Gastrocnemius medialis (tissue), 4 donors: Measurements from ENCODE around the gene ZNF778.
"Not testable (repeated sequence)": the region's sequence is repeated elsewhere in the genome, so short reads cannot be mapped to it uniquely, and the experiment has no call there.

Experiments
- POLR2A ChIP-seq, 2 donors: fragments of 450-650 bp; IDR thresholded peaks; one replicate each; pipeline ENCODE4 v1.6.1; 2017; ENCODE audit warnings: antibody characterized with exemption in 2 of 2, mild to moderate bottlenecking in 2 of 2, moderate library complexity in 2 of 2
- TF ChIP-seq, protein P1 (sequence below), 5 experiments: fragments of 450-650 bp in 3 of 5; fragments of 200-600 bp in 2 of 5; sonication (generic) in 2 of 5; IDR thresholded peaks in 4 of 5; conservative IDR thresholded peaks in 1 of 5; 1 replicate in 4 of 5; 2 replicates in 1 of 5; pipeline ENCODE4 v1.5.1; 2016 to 2019; ENCODE audit warnings: antibody characterized with exemption in 5 of 5, mild to moderate bottlenecking in 3 of 5, moderate library complexity in 3 of 5

DNA sequence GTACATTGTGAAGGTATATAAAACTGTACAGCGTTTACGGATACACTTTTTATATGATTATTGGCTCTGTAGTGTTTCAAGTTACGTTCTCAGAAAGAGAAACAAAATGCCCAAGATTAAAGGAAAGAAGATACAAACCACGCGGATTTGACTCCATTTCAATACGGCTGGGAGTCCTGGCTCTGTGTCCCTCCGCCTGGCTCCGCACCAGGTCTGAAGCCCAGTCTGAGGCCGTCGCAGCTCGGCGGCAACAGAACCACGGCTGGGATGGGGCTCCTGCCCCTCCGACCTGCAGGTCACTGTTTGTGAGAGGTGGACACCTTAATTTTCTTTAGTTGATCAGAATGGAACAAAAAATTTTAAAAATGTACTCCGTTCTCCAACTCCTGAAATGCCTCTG, 50.2 kb downstream of the ZNF778 start:
- TF ChIP-seq, protein P1, sequence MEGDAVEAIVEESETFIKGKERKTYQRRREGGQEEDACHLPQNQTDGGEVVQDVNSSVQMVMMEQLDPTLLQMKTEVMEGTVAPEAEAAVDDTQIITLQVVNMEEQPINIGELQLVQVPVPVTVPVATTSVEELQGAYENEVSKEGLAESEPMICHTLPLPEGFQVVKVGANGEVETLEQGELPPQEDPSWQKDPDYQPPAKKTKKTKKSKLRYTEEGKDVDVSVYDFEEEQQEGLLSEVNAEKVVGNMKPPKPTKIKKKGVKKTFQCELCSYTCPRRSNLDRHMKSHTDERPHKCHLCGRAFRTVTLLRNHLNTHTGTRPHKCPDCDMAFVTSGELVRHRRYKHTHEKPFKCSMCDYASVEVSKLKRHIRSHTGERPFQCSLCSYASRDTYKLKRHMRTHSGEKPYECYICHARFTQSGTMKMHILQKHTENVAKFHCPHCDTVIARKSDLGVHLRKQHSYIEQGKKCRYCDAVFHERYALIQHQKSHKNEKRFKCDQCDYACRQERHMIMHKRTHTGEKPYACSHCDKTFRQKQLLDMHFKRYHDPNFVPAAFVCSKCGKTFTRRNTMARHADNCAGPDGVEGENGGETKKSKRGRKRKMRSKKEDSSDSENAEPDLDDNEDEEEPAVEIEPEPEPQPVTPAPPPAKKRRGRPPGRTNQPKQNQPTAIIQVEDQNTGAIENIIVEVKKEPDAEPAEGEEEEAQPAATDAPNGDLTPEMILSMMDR (IDR thresholded peaks at IDR 0.05 in 4 of 5, conservative IDR thresholded peaks at IDR 0.05 in 1 of 5), result not testable (repeated sequence)
- not testable (repeated sequence) for TF ChIP-seq POLR2A (IDR thresholded peaks at IDR 0.05)
